HEK293T (cell line): ENCODE data around the gene NPEPL1.

Experiments used
- ARNT ChIP-seq: fragments of 450-650 bp; IDR thresholded peaks from 2 replicates; pipeline ENCODE4 v1.6.1; 2017; ENCODE audit warnings: mild to moderate bottlenecking
- FOXA1 ChIP-seq: fragments of 450-650 bp; IDR thresholded peaks from 2 replicates; pipeline ENCODE4 v1.6.1; 2016; ENCODE audit warnings: mild to moderate bottlenecking
- FOXM1 ChIP-seq: fragments of 450-650 bp; IDR thresholded peaks from 2 replicates; pipeline ENCODE4 v1.6.1; 2017; ENCODE audit warnings: mild to moderate bottlenecking, borderline replicate concordance
- HDGF ChIP-seq: fragments of 450-650 bp; IDR thresholded peaks from 2 replicates; pipeline ENCODE4 v1.6.1; 2017; ENCODE audit warnings: antibody characterized with exemption, borderline replicate concordance
- NFRKB ChIP-seq: fragments of 450-650 bp; IDR thresholded peaks from 2 replicates; pipeline ENCODE4 v1.6.1; 2016; ENCODE audit warnings: mild to moderate bottlenecking, moderate library complexity
- SP1 ChIP-seq: fragments of 450-650 bp; IDR thresholded peaks from 2 replicates; pipeline ENCODE4 v1.6.1; 2017
- SUZ12 ChIP-seq: fragments of 450-650 bp; IDR thresholded peaks from 2 replicates; pipeline ENCODE4 v1.6.1; 2016; ENCODE audit warnings: mild to moderate bottlenecking

- no peak for TF ChIP-seq SP1
- TF ChIP-seq FOXM1, result no peak
- TF ChIP-seq NFRKB, result no peak
- TF ChIP-seq HDGF, result no peak
- no peak for TF ChIP-seq FOXA1
- no peak for TF ChIP-seq SUZ12
- no peak for TF ChIP-seq ARNT
Measured at GRCh38 chr20:58753267-58753921, 60.8 kb downstream of the NPEPL1 start.
